H9 (cell line): Measurements from ENCODE around the gene DENND6B. TPM values are rescaled to one million over a fixed set of nuclear protein-coding genes. Genes with fewer than 3 reads are reported as not detected.
A peak's percentile ranks its signal among the peaks of the same experiment; 100 is the strongest.

Experiments
- DNase-seq: peaks from one replicate; pipeline ENCODE4 v3.0.0-alpha.2; 2017
- H2AFZ ChIP-seq: one replicate; pipeline ENCODE4 v1.6.1; 2013; ENCODE audit warnings: mild to moderate bottlenecking, low read length, control low read depth, moderate library complexity
- H2AK5ac ChIP-seq: 2 replicates; pipeline ENCODE4 v1.6.1; 2013; ENCODE audit warnings: low read length, control low read depth, mixed read lengths; ENCODE audit not compliant: insufficient read length
- H2BK120ac ChIP-seq: one replicate; pipeline ENCODE4 v1.6.1; 2013; ENCODE audit warnings: low read depth, mild to moderate bottlenecking, low read length, control low read depth, inconsistent platforms; ENCODE audit not compliant: poor library complexity, severe bottlenecking
- H2BK12ac ChIP-seq: 2 replicates; pipeline ENCODE4 v1.6.1; 2013; ENCODE audit warnings: low read length, control low read depth, mixed read lengths, low read depth; ENCODE audit not compliant: insufficient read length
- H2BK15ac ChIP-seq: 2 replicates; pipeline ENCODE4 v1.6.1; 2013; ENCODE audit warnings: low read depth, low read length, control low read depth
- H2BK20ac ChIP-seq: one replicate; pipeline ENCODE4 v1.6.1; 2013; ENCODE audit warnings: low read depth, mild to moderate bottlenecking, low read length, control low read depth, inconsistent platforms; ENCODE audit not compliant: poor library complexity, severe bottlenecking
- H2BK5ac ChIP-seq: 2 replicates; pipeline ENCODE4 v1.6.1; 2013; ENCODE audit warnings: low read length, control low read depth, mixed read lengths; ENCODE audit not compliant: insufficient read length
- H3K14ac ChIP-seq: 2 replicates; pipeline ENCODE4 v1.6.1; 2013; ENCODE audit warnings: low read length, control low read depth; ENCODE audit not compliant: insufficient read depth
- H3K18ac ChIP-seq: 2 replicates; pipeline ENCODE4 v1.6.1; 2013; ENCODE audit warnings: low read depth, mild to moderate bottlenecking, mixed read lengths, low read length, control low read depth; ENCODE audit not compliant: insufficient read length
- H3K23ac ChIP-seq: 2 replicates; pipeline ENCODE4 v1.6.1; 2013; ENCODE audit warnings: low read length, control low read depth, mixed read lengths, low read depth; ENCODE audit not compliant: insufficient read length
- H3K23me2 ChIP-seq: 2 replicates; pipeline ENCODE4 v1.6.1; 2013; ENCODE audit warnings: low read depth, mild to moderate bottlenecking, mixed read lengths, low read length, control low read depth; ENCODE audit not compliant: insufficient read length, poor library complexity, severe bottlenecking
- H3K27ac ChIP-seq: 2 replicates; pipeline ENCODE4 v1.5.1; 2013; ENCODE audit warnings: low read length, control low read depth, mixed read lengths, low read depth; ENCODE audit not compliant: insufficient read length
- H3K27me3 ChIP-seq: 2 replicates; pipeline ENCODE4 v1.6.1; 2013; ENCODE audit warnings: low read length, control low read depth, inconsistent platforms; ENCODE audit not compliant: insufficient read depth
- H3K4ac ChIP-seq: 2 replicates; pipeline ENCODE4 v1.6.1; 2013; ENCODE audit warnings: low read depth, mild to moderate bottlenecking, control low read depth, inconsistent platforms, low read length, moderate library complexity
- H3K4me1 ChIP-seq: 2 replicates; pipeline ENCODE4 v1.6.1; 2013; ENCODE audit warnings: low read length, control low read depth, inconsistent platforms; ENCODE audit not compliant: insufficient read depth
- H3K4me2 ChIP-seq: 2 replicates; pipeline ENCODE4 v1.6.1; 2013; ENCODE audit warnings: low read length, control low read depth, mixed read lengths; ENCODE audit not compliant: insufficient read length, insufficient read depth
- H3K56ac ChIP-seq: 2 replicates; pipeline ENCODE4 v1.6.1; 2013; ENCODE audit warnings: low read depth, mild to moderate bottlenecking, mixed read lengths, low read length, control low read depth; ENCODE audit not compliant: insufficient read length
- H3K79me1 ChIP-seq: 2 replicates; pipeline ENCODE4 v1.6.1; 2013; ENCODE audit warnings: low read depth, mild to moderate bottlenecking, moderate library complexity, low read length, control low read depth, inconsistent platforms; ENCODE audit not compliant: insufficient read depth, poor library complexity, severe bottlenecking
- H3K79me2 ChIP-seq: 2 replicates; pipeline ENCODE4 v1.6.1; 2013; ENCODE audit warnings: low read length, control low read depth, inconsistent platforms; ENCODE audit not compliant: insufficient read depth
- H3K9ac ChIP-seq: 2 replicates; pipeline ENCODE4 v1.6.1; 2013; ENCODE audit warnings: low read length, control low read depth, mixed read lengths; ENCODE audit not compliant: insufficient read length; ENCODE audit errors: extremely low read depth
- H3K9me3 ChIP-seq: one replicate; pipeline ENCODE4 v1.6.1; 2013; ENCODE audit warnings: low read depth, low read length, inconsistent platforms; ENCODE audit not compliant: control insufficient read depth
- H3T11ph ChIP-seq: one replicate; pipeline ENCODE4 v1.6.1; 2013; ENCODE audit warnings: mild to moderate bottlenecking, low read length, control low read depth, inconsistent platforms
- H4K20me1 ChIP-seq: one replicate; pipeline ENCODE4 v1.6.1; 2013; ENCODE audit not compliant: control insufficient read depth, insufficient read length, insufficient read depth
- H4K5ac ChIP-seq: 2 replicates; pipeline ENCODE4 v1.6.1; 2013; ENCODE audit warnings: low read depth, mild to moderate bottlenecking, mixed read lengths, low read length, control low read depth; ENCODE audit not compliant: insufficient read length
- H4K8ac ChIP-seq: replicated peaks from 2 replicates; pipeline ENCODE4 v1.6.1; 2013; ENCODE audit warnings: low read length, control low read depth, mixed read lengths, low read depth; ENCODE audit not compliant: insufficient read length
- H4K91ac ChIP-seq: 2 replicates; pipeline ENCODE4 v1.6.1; 2013; ENCODE audit warnings: low read depth, mild to moderate bottlenecking, moderate library complexity, mixed read lengths, low read length, control low read depth; ENCODE audit not compliant: insufficient read length
- H3K27ac Mint-ChIP-seq, 3 experiments: 2 replicates in 2 of 3; 3 replicates in 1 of 3; pipeline ENCODE4 v1.8.0; 2020 to 2021; ENCODE audit warnings: mixed read lengths in 3 of 3, mild to moderate bottlenecking in 1 of 3, moderate library complexity in 1 of 3
- H3K27me3 Mint-ChIP-seq: 2 replicates; pipeline ENCODE4 v1.8.0; 2021; ENCODE audit warnings: low read depth, mild to moderate bottlenecking, moderate library complexity, mixed read lengths
- H3K36me3 Mint-ChIP-seq, 3 experiments: 2 replicates in 2 of 3; 3 replicates in 1 of 3; pipeline ENCODE4 v1.8.0; 2020 to 2021; ENCODE audit warnings: low read depth in 3 of 3, mixed read lengths in 3 of 3; ENCODE audit not compliant: insufficient read depth in 1 of 3
- H3K4me1 Mint-ChIP-seq, 2 experiments: 2 replicates each; pipeline ENCODE4 v1.8.0; 2020; ENCODE audit warnings: mixed read lengths in 2 of 2
- H3K4me3 Mint-ChIP-seq, 2 experiments: 2 replicates in 1 of 2; 3 replicates in 1 of 2; pipeline ENCODE4 v1.8.0; 2020 to 2021; ENCODE audit warnings: mild to moderate bottlenecking in 2 of 2, mixed read lengths in 2 of 2, moderate library complexity in 1 of 2
- H3K9me3 Mint-ChIP-seq, 2 experiments: 2 replicates in 1 of 2; 3 replicates in 1 of 2; pipeline ENCODE4 v1.8.0; 2020; ENCODE audit warnings: mild to moderate bottlenecking in 2 of 2, mixed read lengths in 2 of 2, moderate library complexity in 1 of 2
- WGBS: extraction: QIAGEN DNeasy Blood & Tissue Kit; methylation state at CpG from one replicate; pipeline ENCODE4 v1.1.7; 2013; ENCODE audit warnings: missing lambda C conversion rate, low lambda C conversion rate, mixed read lengths; ENCODE audit not compliant: insufficient read length; ENCODE audit errors: extremely low coverage; 5-methylcytosine and 5-hydroxymethylcytosine counted together
- total RNA-seq: library from RNA; stranded (reverse); gene quantifications from 2 replicates; pipeline ENCODE4 v1.2.1, GENCODE V29; 2021
- TF ChIP-seq, protein P1 (sequence below): fragments of 200-600 bp; sonication (generic); conservative IDR thresholded peaks from 3 replicates; pipeline ENCODE4 v1.8.0; 2021; ENCODE audit warnings: antibody characterized with exemption, mild to moderate bottlenecking

The DENND6B gene
- total RNA-seq, 1 experiment from 2014 or later = 1.5 TPM

GRCh38 chr22:50326225-50326955, 422 bp downstream of the DENND6B start:
- H3K4me3 Mint-ChIP-seq = peak overlapping the region; percentile 75 to 88
- H4K20me1 ChIP-seq = no peaks in the 10 kb centered on the region
- H4K5ac ChIP-seq = no peak overlapping the region
- no peaks in the 10 kb centered on the region for H3K9me3 ChIP-seq
- H2BK12ac ChIP-seq = no peak overlapping the region
- peaks cover 0 to 2% (median 0%) of the 10 kb centered on the region in 3 experiments; a peak in 1 of 7 replicates for H3K36me3 Mint-ChIP-seq
- H3K18ac ChIP-seq = no peak overlapping the region
- no peaks in the 10 kb centered on the region for H3K79me1 ChIP-seq
- H3T11ph ChIP-seq = no peak overlapping the region
- peaks cover 5% of the 10 kb centered on the region for H3K23me2 ChIP-seq
- no peak overlapping the region; the same call in 1 of the 2 replicates for H3K14ac ChIP-seq
- no peaks in the 10 kb centered on the region for H3K4me1 ChIP-seq
- no peak overlapping the region for H2BK120ac ChIP-seq
- H2AFZ ChIP-seq = no peak overlapping the region
- no peak overlapping the region for H4K91ac ChIP-seq
- TF ChIP-seq, protein P1, sequence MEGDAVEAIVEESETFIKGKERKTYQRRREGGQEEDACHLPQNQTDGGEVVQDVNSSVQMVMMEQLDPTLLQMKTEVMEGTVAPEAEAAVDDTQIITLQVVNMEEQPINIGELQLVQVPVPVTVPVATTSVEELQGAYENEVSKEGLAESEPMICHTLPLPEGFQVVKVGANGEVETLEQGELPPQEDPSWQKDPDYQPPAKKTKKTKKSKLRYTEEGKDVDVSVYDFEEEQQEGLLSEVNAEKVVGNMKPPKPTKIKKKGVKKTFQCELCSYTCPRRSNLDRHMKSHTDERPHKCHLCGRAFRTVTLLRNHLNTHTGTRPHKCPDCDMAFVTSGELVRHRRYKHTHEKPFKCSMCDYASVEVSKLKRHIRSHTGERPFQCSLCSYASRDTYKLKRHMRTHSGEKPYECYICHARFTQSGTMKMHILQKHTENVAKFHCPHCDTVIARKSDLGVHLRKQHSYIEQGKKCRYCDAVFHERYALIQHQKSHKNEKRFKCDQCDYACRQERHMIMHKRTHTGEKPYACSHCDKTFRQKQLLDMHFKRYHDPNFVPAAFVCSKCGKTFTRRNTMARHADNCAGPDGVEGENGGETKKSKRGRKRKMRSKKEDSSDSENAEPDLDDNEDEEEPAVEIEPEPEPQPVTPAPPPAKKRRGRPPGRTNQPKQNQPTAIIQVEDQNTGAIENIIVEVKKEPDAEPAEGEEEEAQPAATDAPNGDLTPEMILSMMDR = no peak
- peaks cover 55% of the 10 kb centered on the region for H3K27me3 Mint-ChIP-seq
- H3K9me3 Mint-ChIP-seq = no peaks in the 10 kb centered on the region
- H3K4me1 Mint-ChIP-seq = peaks cover 7 to 11% of the 10 kb centered on the region in 2 experiments
- WGBS = no CpG with 5 or more reads among the region's 56 CpGs
- H3K27me3 ChIP-seq = no peaks in the 10 kb centered on the region; the same call in 1 of the 2 replicates
- peak overlapping the region; percentile 78 for H3K4me2 ChIP-seq
- H3K79me2 ChIP-seq = no peaks in the 10 kb centered on the region
- no peak overlapping the region for H3K23ac ChIP-seq
- no peak overlapping the region for H4K8ac ChIP-seq
- H3K4ac ChIP-seq = no peak overlapping the region
- H2BK15ac ChIP-seq = no peak overlapping the region
- H3K56ac ChIP-seq = no peak overlapping the region
- no peak overlapping the region for H3K9ac ChIP-seq
- H2AK5ac ChIP-seq = no peak overlapping the region
- no peak for DNase-seq
- no peak overlapping the region for H3K27ac Mint-ChIP-seq
- no peak overlapping the region for H3K27ac ChIP-seq
- H2BK5ac ChIP-seq = no peak overlapping the region
- H2BK20ac ChIP-seq = no peak overlapping the region
